ENCODE measurements around the gene RGS18. TPM values are rescaled to one million over a fixed set of nuclear protein-coding genes. Genes with fewer than 3 reads are reported as not detected.

The RGS18 gene
- total RNA-seq, 1 donor from 2014 or later, result 1.4 TPM

GRCh38 chr1:192235127-192235526 lies 76.9 kb downstream of the RGS18 start:
- intact Hi-C loops (cut with micrococcal nuclease), result no loop called here
- ATAC-seq (no peak), DNase-seq (no peak)

Other genes with a start within 250 kb of the RGS18 start
- gene RGS21, start 158.5 kb downstream of the RGS18 start, total RNA-seq, result not detected

Measured in left ventricle myocardium superior (tissue), 1 donor.